IMR-90 (cell line): Measurements from ENCODE around the gene DHRSX. TPM values are rescaled to one million over a fixed set of nuclear protein-coding genes. Genes with fewer than 3 reads are reported as not detected.

Experiments used
- ATAC-seq: fragments of 200-7000 bp; cut with Tn5 transposase; 2 replicates; pipeline ENCODE4 v1.9.1; 2020; ENCODE audit warnings: low read depth, mild to moderate bottlenecking, moderate library complexity
- BruUV-seq: library from RNA; stranded (reverse); fragments of 400-500 nt; replicated peaks from 2 replicates; lab custom pipeline; 2021; lab: Mats Ljungman, UMichigan
- CTCF ChIA-PET: fragments of 300-600 bp; formaldehyde crosslinking; extraction: SDS; loops from one replicate; lab custom pipeline; 2021; ENCODE audit warnings: antibody characterized with exemption; lab: Yijun Ruan, JAX
- POLR2A ChIA-PET: fragments of 300-600 bp; sonication (Branson Sonifier 250); formaldehyde crosslinking; loops from one replicate; lab custom pipeline; 2022; ENCODE audit warnings: antibody characterized with exemption; ENCODE audit not compliant: unreplicated experiment; lab: Charles Lee
- DNase-seq: peaks from one replicate; pipeline ENCODE4 v3.0.0; 2013
- H2AFZ ChIP-seq: replicated peaks from 2 replicates; pipeline ENCODE3; 2013; ENCODE audit warnings: low read length, mild to moderate bottlenecking; ENCODE audit not compliant: poor library complexity
- H2AK5ac ChIP-seq: 2 replicates; pipeline ENCODE4 v1.6.1; 2013; ENCODE audit warnings: low read depth, low read length, inconsistent platforms
- H2AK9ac ChIP-seq: replicated peaks from 2 replicates; pipeline ENCODE3; 2013; ENCODE audit warnings: mild to moderate bottlenecking, low read depth, low read length, moderate library complexity; ENCODE audit not compliant: poor library complexity
- H2BK120ac ChIP-seq: 2 replicates; pipeline ENCODE4 v1.6.1; 2013; ENCODE audit warnings: low read depth, low read length, inconsistent platforms
- H2BK15ac ChIP-seq: 3 replicates; pipeline ENCODE4 v1.6.1; 2013; ENCODE audit warnings: low read depth, low read length, inconsistent platforms
- H2BK20ac ChIP-seq: 2 replicates; pipeline ENCODE4 v1.6.1; 2013; ENCODE audit warnings: low read depth, mild to moderate bottlenecking, inconsistent platforms, low read length, moderate library complexity
- H2BK5ac ChIP-seq: 2 replicates; pipeline ENCODE4 v1.6.1; 2013; ENCODE audit warnings: mild to moderate bottlenecking, low read depth, low read length, inconsistent platforms; ENCODE audit not compliant: poor library complexity, severe bottlenecking
- H3K14ac ChIP-seq: replicated peaks from 2 replicates; pipeline ENCODE4 v1.6.1; 2013; ENCODE audit warnings: low read depth, low read length, inconsistent platforms
- H3K18ac ChIP-seq: 2 replicates; pipeline ENCODE4 v1.6.1; 2013; ENCODE audit warnings: low read depth, low read length, control low read depth
- H3K23ac ChIP-seq: 2 replicates; pipeline ENCODE4 v1.6.1; 2013; ENCODE audit warnings: low read depth, low read length, inconsistent platforms
- H3K27ac ChIP-seq: 2 replicates; pipeline ENCODE4 v1.5.1; 2013; ENCODE audit warnings: mild to moderate bottlenecking, control low read depth, low read length; ENCODE audit not compliant: insufficient read depth
- H3K27me3 ChIP-seq: 2 replicates; pipeline ENCODE4 v1.6.1; 2013; ENCODE audit warnings: low read length; ENCODE audit not compliant: control insufficient read depth, insufficient read depth
- H3K36me3 ChIP-seq: 2 replicates; pipeline ENCODE4 v1.6.1; 2013; ENCODE audit warnings: low read length, mixed read lengths; ENCODE audit not compliant: control insufficient read depth, insufficient read depth
- H3K4ac ChIP-seq: 2 replicates; pipeline ENCODE4 v1.6.1; 2013; ENCODE audit warnings: low read depth, low read length, inconsistent platforms
- H3K4me1 ChIP-seq: 2 replicates; pipeline ENCODE4 v1.6.1; 2013; ENCODE audit warnings: low read length, mixed read lengths; ENCODE audit not compliant: control insufficient read depth, insufficient read depth
- H3K4me2 ChIP-seq: 2 replicates; pipeline ENCODE4 v1.6.1; 2013; ENCODE audit warnings: low read depth, mild to moderate bottlenecking, control low read depth, low read length, moderate library complexity
- H3K4me3 ChIP-seq: 2 replicates; pipeline ENCODE4 v1.5.1; 2013; ENCODE audit warnings: low read depth, mild to moderate bottlenecking, control low read depth, low read length, moderate library complexity; ENCODE audit not compliant: insufficient read depth
- H3K56ac ChIP-seq: 2 replicates; pipeline ENCODE4 v1.6.1; 2013; ENCODE audit warnings: low read length, inconsistent platforms; ENCODE audit not compliant: insufficient read depth; ENCODE audit errors: extremely low read depth
- H3K79me1 ChIP-seq, 2 experiments: 2 replicates each; pipeline ENCODE4 v1.6.1; 2013; ENCODE audit warnings: low read length in 2 of 2, inconsistent platforms in 1 of 2, low read depth in 1 of 2
- H3K9ac ChIP-seq: 2 replicates; pipeline ENCODE4 v1.6.1; 2013; ENCODE audit warnings: low read depth, low read length, control low read depth
- H3K9me1 ChIP-seq: 2 replicates; pipeline ENCODE4 v1.6.1; 2013; ENCODE audit warnings: low read length, inconsistent platforms; ENCODE audit not compliant: insufficient read depth
- H3K9me3 ChIP-seq: 2 replicates; pipeline ENCODE4 v1.6.1; 2013; ENCODE audit warnings: low read length; ENCODE audit not compliant: control insufficient read depth, insufficient read depth
- H4K20me1 ChIP-seq: 2 replicates; pipeline ENCODE4 v1.6.1; 2013; ENCODE audit warnings: low read length, inconsistent platforms; ENCODE audit not compliant: insufficient read depth
- H4K5ac ChIP-seq: 2 replicates; pipeline ENCODE4 v1.6.1; 2013; ENCODE audit warnings: mild to moderate bottlenecking, low read depth, low read length, control low read depth
- H4K8ac ChIP-seq, 2 experiments: 2 replicates each; pipeline ENCODE4 v1.6.1; 2013; ENCODE audit warnings: low read depth in 2 of 2, low read length in 2 of 2, control low read depth in 1 of 2, inconsistent platforms in 1 of 2
- H4K91ac ChIP-seq: 2 replicates; pipeline ENCODE4 v1.6.1; 2013; ENCODE audit warnings: low read depth, low read length, inconsistent platforms; ENCODE audit not compliant: insufficient read depth
- BHLHE40 ChIP-seq: fragments of 150-350 bp; IDR thresholded peaks from 2 replicates; pipeline ENCODE4 v1.6.1; 2016; ENCODE audit warnings: mild to moderate bottlenecking, low read depth, low read length
- CEBPB ChIP-seq: IDR thresholded peaks from 2 replicates; pipeline ENCODE4 v1.6.1; 2012; ENCODE audit warnings: low read depth, low read length, improper control_type of control experiment
- CHD1 ChIP-seq: IDR thresholded peaks from 2 replicates; pipeline ENCODE4 v1.6.1; 2012; ENCODE audit warnings: low read depth, low read length, improper control_type of control experiment
- CTCF ChIP-seq: conservative IDR thresholded peaks from 2 replicates; pipeline ENCODE4 v1.5.1; 2012; ENCODE audit warnings: mild to moderate bottlenecking, low read depth, low read length, improper control_type of control experiment
- ELK1 ChIP-seq: fragments of 150-350 bp; IDR thresholded peaks from 2 replicates; pipeline ENCODE4 v1.6.1; 2016; ENCODE audit warnings: low read depth, mild to moderate bottlenecking, low read length, moderate library complexity, borderline replicate concordance
- FOS ChIP-seq: fragments of 150-350 bp; IDR thresholded peaks from 2 replicates; pipeline ENCODE4 v1.6.1; 2016; ENCODE audit warnings: low read depth, low read length
- MAFK ChIP-seq: IDR thresholded peaks from 2 replicates; pipeline ENCODE4 v1.6.1; 2012; ENCODE audit warnings: low read depth, low read length, improper control_type of control experiment
- MAZ ChIP-seq: IDR thresholded peaks from 2 replicates; pipeline ENCODE4 v1.6.1; 2012; ENCODE audit warnings: low read depth, mild to moderate bottlenecking, low read length, improper control_type of control experiment, moderate library complexity, borderline replicate concordance
- MXI1 ChIP-seq: IDR thresholded peaks from 2 replicates; pipeline ENCODE4 v1.6.1; 2012; ENCODE audit warnings: low read depth, mild to moderate bottlenecking, low read length, moderate library complexity, borderline replicate concordance
- NFE2L2 ChIP-seq: fragments of 150-350 bp; IDR thresholded peaks from 2 replicates; pipeline ENCODE4 v1.6.1; 2016; ENCODE audit warnings: low read depth, mild to moderate bottlenecking, low read length
- POLR2A ChIP-seq: IDR thresholded peaks from 2 replicates; pipeline ENCODE4 v1.6.1; 2012; ENCODE audit warnings: mild to moderate bottlenecking, low read depth, low read length
- RAD21 ChIP-seq: IDR thresholded peaks from 2 replicates; pipeline ENCODE4 v1.6.1; 2012; ENCODE audit warnings: low read length, improper control_type of control experiment
- RCOR1 ChIP-seq: IDR thresholded peaks from 2 replicates; pipeline ENCODE4 v1.6.1; 2012; ENCODE audit warnings: mild to moderate bottlenecking, low read length, improper control_type of control experiment; ENCODE audit not compliant: insufficient replicate concordance
- RFX5 ChIP-seq: IDR thresholded peaks from 2 replicates; pipeline ENCODE4 v1.8.0; 2012; ENCODE audit warnings: low read depth, mild to moderate bottlenecking, low read length, moderate library complexity
- SMC3 ChIP-seq: fragments of 150-350 bp; IDR thresholded peaks from 2 replicates; pipeline ENCODE4 v1.6.1; 2016; ENCODE audit warnings: low read depth, mild to moderate bottlenecking, antibody characterized with exemption, low read length, moderate library complexity
- USF2 ChIP-seq: fragments of 150-350 bp; IDR thresholded peaks from 2 replicates; pipeline ENCODE4 v1.6.1; 2017; ENCODE audit warnings: mild to moderate bottlenecking, antibody characterized with exemption, low read length, low read depth
- WGBS, 2 experiments: methylation state at CpG; one replicate each; pipeline versions ENCODE4 v1.1.5 to v1.1.7; 2013; ENCODE audit warnings: missing lambda C conversion rate in 2 of 2; ENCODE audit not compliant: insufficient read length in 1 of 2; ENCODE audit errors: extremely low coverage in 2 of 2; 5-methylcytosine and 5-hydroxymethylcytosine counted together
- dilution Hi-C: fragments of 300-500 bp; cut with HindIII; formaldehyde crosslinking; loops from one replicate; pipeline ENCODE4 v1.14.3; 2018; ENCODE audit warnings: low sequenced_read_pairs; ENCODE audit not compliant: unreplicated experiment
- in situ Hi-C: fragments of 300-500 bp; cut with MboI; formaldehyde crosslinking; loops from 3 replicates; pipeline ENCODE4 v1.14.3; 2019; ENCODE audit warnings: low sequenced_read_pairs, inconsistent platforms, mixed read lengths
- intact Hi-C: fragments of 100-400 bp; cut with micrococcal nuclease; formaldehyde crosslinking; loops from 2 replicates; pipeline ENCODE4 v1.10.0; 2022
- polyA plus RNA-seq, 3 experiments: library from polyadenylated mRNA; depleted of rRNA; stranded (reverse); fragments of >200 nt; gene quantifications; 2 replicates each; pipeline ENCODE4 v1.2.3, GENCODE V29; 2012; ENCODE audit warnings: low replicate concordance in 1 of 3
- total RNA-seq: library from RNA; depleted of rRNA; stranded (reverse); fragments of >200 nt; gene quantifications from 2 replicates; pipeline ENCODE4 v1.2.3, GENCODE V29; 2012

The DHRSX gene
- total and polyA plus RNA-seq, 2 of the 4 experiments (the other 2 are of a cell fraction), result 26.2 to 38.0 TPM

GRCh38 chrX:2314831-2315365 is 185.9 kb downstream of the DHRSX start:
- H4K20me1 ChIP-seq, result no peaks in the 10 kb centered on the region
- peaks cover 0 to 3% of the 10 kb centered on the region in 2 experiments; a peak in 1 of 4 replicates for H3K79me1 ChIP-seq
- H2BK120ac ChIP-seq, result no peak overlapping the region
- no peak overlapping the region for H3K14ac ChIP-seq
- TF ChIP-seq FOS (no peak), SMC3 (no peak), CTCF (no peak), MAZ (no peak), BHLHE40 (no peak), ELK1 (no peak), RFX5 (no peak), RCOR1 (no peak), MXI1 (no peak), MAFK (no peak), CEBPB (no peak), RAD21 (no peak), NFE2L2 (no peak), USF2 (no peak), CHD1 (no peak), POLR2A (no peak)
- H2AK5ac ChIP-seq, result no peak overlapping the region
- 97% methylated on average over 6 of the region's 14 CpGs; no CpG with 5 or more reads in 1 of the 2 experiments for whole genome bisulfite sequencing, 2 experiments
- H2BK15ac ChIP-seq, result no peak overlapping the region
- H4K8ac ChIP-seq, result no peak overlapping the region
- no peaks in the 10 kb centered on the region for H3K9me1 ChIP-seq
- H4K5ac ChIP-seq, result no peak overlapping the region
- DNase-seq (peak; percentile 21), ATAC-seq (no peak; the same call in 1 of the 2 replicates)
- no peak overlapping the region for H3K23ac ChIP-seq
- no peaks in the 10 kb centered on the region for H3K36me3 ChIP-seq
- intact Hi-C loops, result no loop called here
- H3K4me1 ChIP-seq, result no peaks in the 10 kb centered on the region
- H3K27ac ChIP-seq, result no peak overlapping the region
- no peak overlapping the region for H3K4me2 ChIP-seq
- no peak overlapping the region for H3K4me3 ChIP-seq
- H3K9me3 ChIP-seq, result peaks cover 4% of the 10 kb centered on the region
- no peak overlapping the region for H3K18ac ChIP-seq
- BruUV-seq, result no TSS peak
- H4K91ac ChIP-seq, result no peak overlapping the region
- ChIA-PET CTCF (no interaction called here), POLR2A (no interaction called here)
- H2BK20ac ChIP-seq, result no peak overlapping the region
- no peak overlapping the region for H2BK5ac ChIP-seq
- no peak overlapping the region for H2AFZ ChIP-seq
- H3K9ac ChIP-seq, result no peak overlapping the region
- in situ Hi-C loops, result no loop called here
- H3K27me3 ChIP-seq, result no peaks in the 10 kb centered on the region
- H2AK9ac ChIP-seq, result no peak overlapping the region
- dilution Hi-C loops, result no loop called here
- H3K4ac ChIP-seq, result no peak overlapping the region
- H3K56ac ChIP-seq, result no peak overlapping the region
